ENCODE results near the gene RUNX1. TPM values are rescaled to one million over a fixed set of nuclear protein-coding genes. Genes with fewer than 3 reads are reported as not detected.

RUNX1 gene
- total RNA-seq, 4 donors from 2014 or later, result 2.9 to 18.7 (median 7.7) TPM

DNA sequence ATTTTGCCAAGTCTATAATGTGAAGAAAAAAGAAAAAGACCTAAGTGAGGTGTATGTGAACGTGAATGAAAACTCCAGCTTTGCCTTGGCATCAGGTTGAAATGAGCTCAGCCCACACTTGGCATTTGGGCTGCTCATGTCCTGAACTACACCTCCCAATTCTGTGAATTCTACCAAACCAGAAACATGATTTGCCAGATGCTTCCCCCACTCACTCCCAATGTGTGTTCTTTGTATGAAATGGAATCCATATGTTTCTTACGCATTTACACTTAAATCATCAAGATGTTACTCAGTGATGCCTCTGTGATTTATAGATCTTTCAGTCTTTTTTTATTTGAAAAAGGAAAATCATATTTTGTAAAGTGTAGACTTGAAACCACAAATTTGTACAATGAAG is 32.8 kb upstream of the RUNX1 start:
- Histone ChIP-seq H3K27me3 (no peaks in the 10 kb centered on the region), H3K36me3 (no peaks in the 10 kb centered on the region), H3K4me1 (no peaks in the 10 kb centered on the region), H3K4me3 (replicated peaks in 1 of 3) (no peak overlapping the region), H3K9me3 (no peaks in the 10 kb centered on the region), H3K27ac (no peak overlapping the region)
- TF ChIP-seq, protein P1, sequence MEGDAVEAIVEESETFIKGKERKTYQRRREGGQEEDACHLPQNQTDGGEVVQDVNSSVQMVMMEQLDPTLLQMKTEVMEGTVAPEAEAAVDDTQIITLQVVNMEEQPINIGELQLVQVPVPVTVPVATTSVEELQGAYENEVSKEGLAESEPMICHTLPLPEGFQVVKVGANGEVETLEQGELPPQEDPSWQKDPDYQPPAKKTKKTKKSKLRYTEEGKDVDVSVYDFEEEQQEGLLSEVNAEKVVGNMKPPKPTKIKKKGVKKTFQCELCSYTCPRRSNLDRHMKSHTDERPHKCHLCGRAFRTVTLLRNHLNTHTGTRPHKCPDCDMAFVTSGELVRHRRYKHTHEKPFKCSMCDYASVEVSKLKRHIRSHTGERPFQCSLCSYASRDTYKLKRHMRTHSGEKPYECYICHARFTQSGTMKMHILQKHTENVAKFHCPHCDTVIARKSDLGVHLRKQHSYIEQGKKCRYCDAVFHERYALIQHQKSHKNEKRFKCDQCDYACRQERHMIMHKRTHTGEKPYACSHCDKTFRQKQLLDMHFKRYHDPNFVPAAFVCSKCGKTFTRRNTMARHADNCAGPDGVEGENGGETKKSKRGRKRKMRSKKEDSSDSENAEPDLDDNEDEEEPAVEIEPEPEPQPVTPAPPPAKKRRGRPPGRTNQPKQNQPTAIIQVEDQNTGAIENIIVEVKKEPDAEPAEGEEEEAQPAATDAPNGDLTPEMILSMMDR (IDR thresholded peaks at IDR 0.05), result no peak
- TF ChIP-seq POLR2A (IDR thresholded peaks at IDR 0.05), result no peak
- 88 to 93% methylated on average over 2 of the region's 2 CpGs for WGBS, 2 donors
- DNase-seq, result no peak
- intact Hi-C loops (cut with DNase I), result no loop called here

GRCh38 chr21:35079181-35079580 is 30.1 kb upstream of the RUNX1 start:
- Histone ChIP-seq H3K4me3 (replicated peaks in 1 of 3) (no peak overlapping the region), H3K27me3 (no peaks in the 10 kb centered on the region), H3K4me1 (no peaks in the 10 kb centered on the region), H3K9me3 (no peaks in the 10 kb centered on the region), H3K27ac (no peak overlapping the region), H3K36me3 (no peaks in the 10 kb centered on the region)
- 98 to 100% methylated on average over 3 of the region's 3 CpGs for WGBS, 2 donors
- intact Hi-C loops (cut with DNase I), result no loop called here
- no peak for DNase-seq
- TF ChIP-seq, protein P1 (IDR thresholded peaks at IDR 0.05), result no peak
- no peak for TF ChIP-seq POLR2A (IDR thresholded peaks at IDR 0.05)

DNA sequence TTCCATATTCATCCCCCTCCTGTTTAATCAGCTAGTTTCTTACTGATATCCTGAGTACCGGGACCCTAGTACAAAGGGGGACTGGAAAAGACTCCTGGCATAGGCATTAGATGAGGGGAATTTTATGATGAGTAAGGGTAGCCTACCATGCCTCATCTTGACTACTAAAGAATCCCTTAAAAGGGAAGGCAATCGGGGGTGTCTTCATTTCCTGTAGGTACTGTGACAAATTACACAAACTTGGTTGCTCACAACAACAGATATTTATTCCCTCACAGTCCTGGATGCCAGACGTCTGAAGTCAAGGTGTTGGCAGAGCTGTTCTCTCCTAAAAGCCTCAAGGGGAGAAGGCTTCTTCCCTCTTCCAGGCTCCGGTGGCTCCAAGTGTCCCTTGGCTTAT is 28.9 kb upstream of the RUNX1 start:
- Histone ChIP-seq H3K4me3 (replicated peaks in 1 of 3) (no peak overlapping the region), H3K27ac (no peak overlapping the region), H3K27me3 (no peaks in the 10 kb centered on the region), H3K4me1 (peaks cover 0 to 3% of the 10 kb centered on the region in 2 donors), H3K36me3 (no peaks in the 10 kb centered on the region), H3K9me3 (no peaks in the 10 kb centered on the region)
- intact Hi-C loops (cut with DNase I), result no loop called here
- DNase-seq, result no peak
- 92 to 95% methylated on average over 4 of the region's 4 CpGs for WGBS, 2 donors
- no peak for TF ChIP-seq POLR2A (IDR thresholded peaks at IDR 0.05)
- TF ChIP-seq, protein P1 (IDR thresholded peaks at IDR 0.05), result no peak

- no peaks in the 10 kb centered on the region for H3K36me3 ChIP-seq
- H3K9me3 ChIP-seq, result no peaks in the 10 kb centered on the region
- DNase-seq, result no peak
- peaks cover 0 to 7% of the 10 kb centered on the region in 2 donors for H3K4me1 ChIP-seq
- H3K27me3 ChIP-seq, result no peaks in the 10 kb centered on the region
- no peak overlapping the region for H3K4me3 ChIP-seq (replicated peaks in 1 of 3)
- WGBS, 2 donors, result 95 to 96% methylated on average over 4 of the region's 4 CpGs
- intact Hi-C loops (cut with DNase I), result no loop called here
- no peak overlapping the region for H3K27ac ChIP-seq
- TF ChIP-seq, protein P1 (IDR thresholded peaks at IDR 0.05), result no peak
- no peak for TF ChIP-seq POLR2A (IDR thresholded peaks at IDR 0.05)
These were observed 28.4 kb upstream of the RUNX1 start for GRCh38 chr21:35077466-35077865.

- no peak overlapping the region for H3K27ac ChIP-seq
- intact Hi-C loops (cut with DNase I), result no loop called here
- no peaks in the 10 kb centered on the region for H3K27me3 ChIP-seq
- no peaks in the 10 kb centered on the region for H3K36me3 ChIP-seq
- 59 to 70% methylated on average over 6 of the region's 6 CpGs for WGBS, 2 donors
- TF ChIP-seq, protein P1 (IDR thresholded peaks at IDR 0.05), result no peak
- TF ChIP-seq POLR2A (IDR thresholded peaks at IDR 0.05), result no peak
- no peaks in the 10 kb centered on the region for H3K9me3 ChIP-seq
- H3K4me1 ChIP-seq, result peaks cover 0 to 7% of the 10 kb centered on the region in 2 donors
- DNase-seq, result no peak
- no peak overlapping the region for H3K4me3 ChIP-seq (replicated peaks in 1 of 3)
These were observed 26.4 kb upstream of the RUNX1 start for GRCh38 chr21:35075546-35075945.
